HepG2 (cell line): ENCODE results near the gene PREX1. TPM values are rescaled to one million over a fixed set of nuclear protein-coding genes. Genes with fewer than 3 reads are reported as not detected.

ENCODE experiments used
- BORCS8-MEF2B ChIP-seq: sonication (generic); formaldehyde crosslinking; IDR thresholded peaks from 2 replicates; pipeline ENCODE4 v1.8.0; 2022; ENCODE audit warnings: mild to moderate bottlenecking, missing genetic modification reagents
- CCAR2 ChIP-seq: fragments of 200-400 bp; formaldehyde crosslinking; optimal IDR thresholded peaks from 2 replicates; pipeline ENCODE3; 2018; ENCODE audit warnings: low read depth, mild to moderate bottlenecking, low read length, moderate library complexity
- DDIT3 ChIP-seq: sonication (generic); formaldehyde crosslinking; IDR thresholded peaks from 2 replicates; pipeline ENCODE4 v1.4.0; 2020; ENCODE audit warnings: mild to moderate bottlenecking, missing genetic modification reagents
- E2F5 ChIP-seq: sonication (generic); formaldehyde crosslinking; conservative IDR thresholded peaks from 2 replicates; pipeline ENCODE4 v1.4.0; 2020; ENCODE audit warnings: missing genetic modification reagents
- GATAD2A ChIP-seq: IDR thresholded peaks from 2 replicates; pipeline ENCODE4 v1.6.1; 2016
- IKZF1 ChIP-seq: fragments of 450-650 bp; IDR thresholded peaks from 2 replicates; pipeline ENCODE4 v1.7.1; 2016
- IRF9 ChIP-seq: sonication (generic); formaldehyde crosslinking; IDR thresholded peaks from 2 replicates; pipeline ENCODE4 v1.8.0; 2022; ENCODE audit warnings: missing genetic modification reagents, mild to moderate bottlenecking, borderline replicate concordance
- ISX ChIP-seq: sonication (generic); formaldehyde crosslinking; conservative IDR thresholded peaks from 2 replicates; pipeline ENCODE4 v1.5.0; 2020; ENCODE audit warnings: missing genetic modification reagents
- JUND ChIP-seq: sonication (generic); formaldehyde crosslinking; IDR thresholded peaks from 2 replicates; pipeline ENCODE4 v1.8.0; 2022; ENCODE audit warnings: mild to moderate bottlenecking, missing genetic modification reagents
- MAFF ChIP-seq: IDR thresholded peaks from 2 replicates; pipeline ENCODE4 v1.6.1; 2011; ENCODE audit warnings: low read depth, low read length, improper control_type of control experiment
- MED13 ChIP-seq: sonication (generic); formaldehyde crosslinking; IDR thresholded peaks from 2 replicates; pipeline ENCODE4 v1.5.0; 2020; ENCODE audit warnings: missing genetic modification reagents
- MYNN ChIP-seq: sonication (generic); formaldehyde crosslinking; IDR thresholded peaks from 2 replicates; pipeline ENCODE4 v1.4.0; 2020; ENCODE audit warnings: mild to moderate bottlenecking, low read depth, missing genetic modification reagents
- NFE2L2 ChIP-seq: fragments of 150-350 bp; IDR thresholded peaks from 2 replicates; pipeline ENCODE4 v1.6.1; 2014; ENCODE audit warnings: low read length
- PTBP1 ChIP-seq: fragments of 200-400 bp; formaldehyde crosslinking; IDR thresholded peaks from 2 replicates; pipeline ENCODE4 v1.6.1; 2018; ENCODE audit warnings: low read length, low read depth; ENCODE audit not compliant: poor library complexity, severe bottlenecking
- SOX13 ChIP-seq, 3 experiments: fragments of 450-650 bp in 1 of 3; sonication (generic) in 1 of 3; formaldehyde crosslinking in 1 of 3; IDR thresholded peaks in 2 of 3; conservative IDR thresholded peaks in 1 of 3; 2 replicates each; pipeline versions ENCODE4 v1.5.0 to v1.6.1; 2016 to 2020; ENCODE audit warnings: antibody characterized with exemption in 1 of 3, mild to moderate bottlenecking in 1 of 3, missing compliant biosample characterization in 1 of 3, missing genetic modification reagents in 1 of 3, moderate library complexity in 1 of 3
- SRF ChIP-seq: IDR thresholded peaks from 2 replicates; pipeline ENCODE4 v1.6.1; 2011; ENCODE audit warnings: mild to moderate bottlenecking, low read depth, low read length, moderate library complexity
- ZBTB4 ChIP-seq: sonication (generic); formaldehyde crosslinking; IDR thresholded peaks from 2 replicates; pipeline ENCODE4 v1.4.0; 2020; ENCODE audit warnings: missing genetic modification reagents, mild to moderate bottlenecking, borderline replicate concordance
- ZBTB42 ChIP-seq: sonication (generic); formaldehyde crosslinking; IDR thresholded peaks from 2 replicates; pipeline ENCODE4 v1.5.0; 2020; ENCODE audit warnings: mild to moderate bottlenecking, missing genetic modification reagents
- ZC3H13 ChIP-seq: sonication (generic); formaldehyde crosslinking; IDR thresholded peaks from 2 replicates; pipeline ENCODE4 v1.8.1; 2023; ENCODE audit warnings: mild to moderate bottlenecking, missing genetic modification reagents, moderate library complexity
- ZEB1 ChIP-seq: IDR thresholded peaks from 2 replicates; pipeline ENCODE4 v1.6.1; 2012; ENCODE audit warnings: mild to moderate bottlenecking, low read depth, inconsistent platforms; ENCODE audit not compliant: insufficient replicate concordance
- ZFP1 ChIP-seq: IDR thresholded peaks from 2 replicates; pipeline ENCODE4 v1.6.1; 2016
- ZNF431 ChIP-seq: sonication (generic); formaldehyde crosslinking; IDR thresholded peaks from 2 replicates; pipeline ENCODE4 v1.9.0; 2022; ENCODE audit warnings: missing genetic modification reagents, low read depth, mild to moderate bottlenecking, borderline replicate concordance
- ZNF576 ChIP-seq: sonication (generic); formaldehyde crosslinking; IDR thresholded peaks from 2 replicates; pipeline ENCODE4 v1.4.0; 2020; ENCODE audit warnings: mild to moderate bottlenecking, missing genetic modification reagents
- ZNF670 ChIP-seq: sonication (generic); formaldehyde crosslinking; IDR thresholded peaks from 2 replicates; pipeline ENCODE4 v1.8.0; 2022; ENCODE audit warnings: mild to moderate bottlenecking, missing genetic modification reagents, borderline replicate concordance
- polyA plus RNA-seq, 8 experiments: library from polyadenylated mRNA; depleted of rRNA in 3 of 8; stranded (reverse) in 7 of 8; unstranded in 1 of 8; fragments of >200 nt; fragmentation: Illumina TruSeq in 4 of 8; extraction: Trizol in 4 of 8; gene quantifications; 2 replicates each; pipeline versions ENCODE4 v1.2.1 to v1.2.3, GENCODE V29; 2011 to 2016; ENCODE audit warnings: low read depth in 4 of 8, missing spikeins in 1 of 8, mixed read lengths in 1 of 8; ENCODE audit not compliant: insufficient read depth in 1 of 8
- total RNA-seq, 5 experiments: library from RNA; depleted of rRNA; stranded (reverse); fragments of >200 nt; fragmentation: Illumina TruSeq; extraction: Trizol; gene quantifications; 2 replicates each; pipeline ENCODE4 v1.2.3, GENCODE V29; 2016; ENCODE audit warnings: low read depth in 1 of 5

PREX1 gene
- total and polyA plus RNA-seq, 2 of the 13 experiments (the other 11 are each of a cell fraction or from before 2014, with no cell fraction given), result 0.02 to 0.04 TPM

GRCh38 chr20:48723308-48724264, 104.2 kb downstream of the PREX1 start (continued):
- TF ChIP-seq ZBTB4 (no peak), DDIT3 (no peak), IRF9 (CRISPR knock-in tag) (no peak; the same call in 1 of the 2 replicates), SRF (no peak), GATAD2A (CRISPR knock-in tag) (peak; percentile 17; the same call in 1 of the 2 replicates), ISX (CRISPR knock-in tag) (no peak), ZC3H13 (no peak), PTBP1 (no peak), SOX13 (IDR thresholded peaks at IDR 0.05) (no peak), SOX13 (CRISPR knock-in tag; conservative IDR thresholded peaks at IDR 0.05 in 1 of 2, IDR thresholded peaks at IDR 0.05 in 1 of 2) (no peak), MAFF (no peak), IKZF1 (no peak), MED13 (CRISPR knock-in tag) (no peak), JUND (no peak), E2F5 (no peak), ZNF576 (CRISPR knock-in tag) (no peak), ZBTB42 (CRISPR knock-in tag) (no peak), ZNF431 (CRISPR knock-in tag) (no peak), CCAR2 (no peak), ZNF670 (CRISPR knock-in tag) (0 out of 2 replicates have a peak, but pooled peaks have one; percentile 69), ZFP1 (CRISPR knock-in tag) (no peak), NFE2L2 (no peak), ZEB1 (no peak), MYNN (CRISPR knock-in tag) (no peak), BORCS8-MEF2B (CRISPR knock-in tag) (0 out of 2 replicates have a peak, but pooled peaks have one; percentile 19)
